Keratinocyte (primary cell): ENCODE results near the gene KRTAP4-2.

Source experiments
- EZH2 ChIP-seq: IDR thresholded peaks from one replicate; pipeline ENCODE4 v1.6.1; 2012; ENCODE audit warnings: inconsistent platforms, mild to moderate bottlenecking, low read length, moderate library complexity
- TF ChIP-seq, protein P1 (sequence below), 3 experiments: IDR thresholded peaks in 1 of 3; conservative IDR thresholded peaks in 1 of 3; optimal IDR thresholded peaks in 1 of 3; 2 replicates in 2 of 3; 3 replicates in 1 of 3; pipeline versions ENCODE3 to v1.5.1; 2011; ENCODE audit warnings: low read length in 3 of 3, mild to moderate bottlenecking in 3 of 3, moderate library complexity in 2 of 3, control low read depth in 1 of 3, inconsistent platforms in 1 of 3; ENCODE audit not compliant: insufficient read depth in 2 of 3; ENCODE audit errors: extremely low read depth in 1 of 3

DNA sequence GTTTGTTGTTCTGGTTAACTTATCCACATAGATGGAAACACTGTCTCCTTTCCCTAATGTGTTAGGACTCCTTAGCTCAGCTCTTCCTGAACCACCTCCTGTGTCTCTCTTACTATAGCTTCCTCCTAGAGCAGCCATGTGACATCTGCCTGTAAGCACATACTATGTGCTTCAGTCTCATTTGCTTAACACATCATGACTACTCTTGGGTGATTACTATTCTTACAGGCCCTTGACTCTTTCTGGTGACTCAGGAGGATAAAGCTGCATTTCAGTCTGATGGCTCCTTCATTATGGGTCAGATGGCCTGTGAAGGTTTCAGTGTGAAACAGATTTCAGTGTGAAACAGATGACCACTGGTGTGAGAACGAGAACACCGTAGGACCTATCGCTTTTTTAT lies 320 bp upstream of the KRTAP4-2 start:
- TF ChIP-seq, protein P1, sequence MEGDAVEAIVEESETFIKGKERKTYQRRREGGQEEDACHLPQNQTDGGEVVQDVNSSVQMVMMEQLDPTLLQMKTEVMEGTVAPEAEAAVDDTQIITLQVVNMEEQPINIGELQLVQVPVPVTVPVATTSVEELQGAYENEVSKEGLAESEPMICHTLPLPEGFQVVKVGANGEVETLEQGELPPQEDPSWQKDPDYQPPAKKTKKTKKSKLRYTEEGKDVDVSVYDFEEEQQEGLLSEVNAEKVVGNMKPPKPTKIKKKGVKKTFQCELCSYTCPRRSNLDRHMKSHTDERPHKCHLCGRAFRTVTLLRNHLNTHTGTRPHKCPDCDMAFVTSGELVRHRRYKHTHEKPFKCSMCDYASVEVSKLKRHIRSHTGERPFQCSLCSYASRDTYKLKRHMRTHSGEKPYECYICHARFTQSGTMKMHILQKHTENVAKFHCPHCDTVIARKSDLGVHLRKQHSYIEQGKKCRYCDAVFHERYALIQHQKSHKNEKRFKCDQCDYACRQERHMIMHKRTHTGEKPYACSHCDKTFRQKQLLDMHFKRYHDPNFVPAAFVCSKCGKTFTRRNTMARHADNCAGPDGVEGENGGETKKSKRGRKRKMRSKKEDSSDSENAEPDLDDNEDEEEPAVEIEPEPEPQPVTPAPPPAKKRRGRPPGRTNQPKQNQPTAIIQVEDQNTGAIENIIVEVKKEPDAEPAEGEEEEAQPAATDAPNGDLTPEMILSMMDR (optimal IDR thresholded peaks at IDR 0.05 in 1 of 3, IDR thresholded peaks at IDR 0.05 in 1 of 3, conservative IDR thresholded peaks at IDR 0.05 in 1 of 3; ENCODE audit: extremely low read depth in 1 of 3, insufficient read depth in 2 of 3, low read length in 3 of 3) = no peak
- TF ChIP-seq EZH2 = no peak
